Activated gamma-delta T cell treated with anti-CD3 and anti-CD28 coated beads, Interleukin-2, amount 50 U/mL, for 16 hours (primary cell): ENCODE results near the gene XCR1.
A peak's percentile ranks its signal among the peaks of the same experiment; 100 is the strongest.

Experiments used
- DNase-seq: peaks from one replicate; pipeline ENCODE4 v3.0.0-alpha.2; 2020; ENCODE audit warnings: low read depth

Gene XCR1

DNA sequence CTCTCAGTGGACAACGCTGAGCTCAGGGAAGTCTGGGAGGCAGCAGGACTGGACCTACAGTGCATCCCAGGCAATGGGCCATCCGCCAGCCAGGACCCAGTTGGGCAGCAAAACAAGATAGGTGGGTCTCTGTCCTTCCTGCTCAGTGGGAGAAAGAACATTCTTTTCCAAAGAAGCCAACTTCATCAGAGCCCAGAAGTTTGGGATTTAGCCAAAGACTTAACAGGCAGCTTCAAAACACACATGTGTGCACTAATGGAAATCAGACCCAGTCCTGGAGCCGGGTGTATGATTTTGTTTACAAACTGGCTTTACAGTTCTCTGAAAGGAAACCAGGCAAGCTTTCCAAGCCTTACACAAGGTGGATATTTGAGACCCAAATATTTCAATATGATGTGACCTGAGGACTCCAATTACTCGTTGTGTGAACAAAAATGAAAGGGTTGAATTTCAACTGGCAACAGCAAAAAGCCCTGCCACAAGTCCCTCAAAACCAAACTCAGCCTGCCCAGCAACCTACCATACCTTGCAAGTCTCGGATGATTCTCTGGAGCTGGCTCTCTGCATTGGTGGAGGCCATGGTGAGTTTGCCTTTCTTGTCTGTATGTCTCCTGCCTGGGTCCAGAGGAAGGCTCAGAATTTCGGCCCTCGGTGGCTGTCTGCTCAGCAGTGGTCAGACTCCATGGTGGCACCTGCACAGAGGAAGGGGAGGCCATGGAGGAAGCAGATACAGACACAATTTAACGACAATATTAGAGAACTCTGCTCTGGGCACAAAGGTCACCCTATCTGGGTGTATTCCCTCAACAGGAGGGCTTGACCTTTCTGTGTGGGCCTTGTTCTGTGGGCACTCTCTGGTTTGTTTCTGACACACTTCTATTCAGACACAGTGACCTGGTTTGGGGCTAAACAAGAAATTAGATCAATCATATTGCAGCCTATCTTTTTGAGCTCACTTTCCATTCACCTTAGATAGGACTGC lies 42.7 kb downstream of the XCR1 start:
- no peak for DNase-seq

- DNase-seq, result no peak
Measured at GRCh38 chr3:45983770-45984169, 43.5 kb downstream of the XCR1 start.

DNA sequence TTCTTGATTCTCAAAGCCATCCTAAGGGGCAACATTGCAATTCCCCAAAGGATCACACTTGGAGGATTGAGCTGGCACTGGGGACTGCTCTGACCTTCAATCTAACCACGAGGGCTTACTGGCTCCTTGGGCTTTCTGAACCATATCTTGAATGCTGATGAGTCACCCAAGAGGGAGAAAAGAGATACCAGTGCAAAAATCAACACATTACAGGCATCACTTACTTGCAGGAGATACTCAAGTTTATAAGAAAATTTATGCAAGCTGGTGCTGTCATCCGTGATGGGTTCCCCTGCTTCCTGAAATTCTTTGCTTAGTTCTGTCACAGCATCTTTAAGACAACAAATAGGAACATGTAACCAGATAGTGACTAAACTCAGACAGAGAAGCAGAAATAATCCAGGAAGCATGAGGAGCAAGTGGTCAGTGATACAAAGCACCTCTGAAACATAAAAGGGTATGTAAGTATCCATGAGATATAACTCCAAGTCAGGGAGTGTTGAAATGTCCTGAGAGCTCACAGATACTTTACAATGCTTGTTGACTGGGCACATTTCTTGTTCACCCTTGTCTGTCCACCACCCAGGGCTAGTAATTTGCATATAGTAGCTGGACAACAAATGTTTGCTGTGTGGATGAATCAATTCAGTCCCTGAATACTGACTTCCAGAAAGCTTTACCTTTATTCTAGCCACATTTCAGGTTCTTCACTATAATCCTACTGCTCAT lies 45.8 kb downstream of the XCR1 start:
- DNase-seq, result no peak

DNA sequence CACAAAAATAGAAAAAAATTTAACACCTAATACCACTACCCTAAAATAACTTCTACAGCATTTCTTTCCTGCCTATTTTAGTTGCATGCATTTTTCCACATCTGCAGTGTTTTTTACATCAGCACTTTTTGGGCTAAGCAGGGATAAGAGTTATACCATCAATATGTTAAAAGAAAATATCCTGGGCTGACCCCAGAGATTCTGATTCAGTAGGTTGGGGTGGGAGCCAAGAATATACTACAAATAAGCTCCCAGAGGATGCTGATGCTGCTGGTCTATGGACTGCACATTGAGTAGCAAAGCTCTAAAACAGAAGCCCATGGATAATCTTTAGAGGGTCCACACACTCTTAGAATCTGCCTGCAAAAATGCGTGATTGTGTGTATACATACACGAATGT lies 46.5 kb downstream of the XCR1 start:
- DNase-seq, result no peak

DNA sequence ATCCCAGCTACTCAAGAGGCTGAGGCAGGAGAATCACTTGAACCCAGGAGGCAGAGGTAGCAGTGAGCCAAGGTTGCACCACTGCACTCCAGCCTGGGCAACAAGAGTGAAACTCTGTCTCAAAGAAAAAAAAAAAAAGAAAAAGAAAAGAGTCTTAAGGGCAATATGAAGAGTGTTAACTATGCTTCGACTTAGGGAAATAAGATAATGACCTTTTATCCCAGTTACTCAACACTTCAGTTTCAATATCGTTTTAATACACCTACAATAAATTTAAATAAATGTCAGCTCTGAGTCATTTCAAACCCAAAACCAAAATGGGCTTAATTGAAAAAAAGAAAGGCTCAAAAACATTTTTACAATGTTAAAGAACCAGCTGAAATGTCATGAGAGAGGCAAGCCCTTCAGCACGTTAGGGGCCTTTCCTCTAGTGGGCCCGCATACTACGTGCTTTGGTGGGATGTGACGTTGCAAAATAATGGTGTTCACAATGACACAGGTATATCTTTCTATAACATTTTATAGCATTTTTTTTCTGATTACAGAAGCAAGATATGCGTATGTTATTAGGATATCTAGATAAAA lies 47.0 kb downstream of the XCR1 start:
- no peak for DNase-seq

- no peak for DNase-seq
Measured at GRCh38 chr3:45979378-45979777, 47.9 kb downstream of the XCR1 start.

GRCh38 chr3:45978006-45978761 lies 49.1 kb downstream of the XCR1 start:
- DNase-seq, result no peak

DNA sequence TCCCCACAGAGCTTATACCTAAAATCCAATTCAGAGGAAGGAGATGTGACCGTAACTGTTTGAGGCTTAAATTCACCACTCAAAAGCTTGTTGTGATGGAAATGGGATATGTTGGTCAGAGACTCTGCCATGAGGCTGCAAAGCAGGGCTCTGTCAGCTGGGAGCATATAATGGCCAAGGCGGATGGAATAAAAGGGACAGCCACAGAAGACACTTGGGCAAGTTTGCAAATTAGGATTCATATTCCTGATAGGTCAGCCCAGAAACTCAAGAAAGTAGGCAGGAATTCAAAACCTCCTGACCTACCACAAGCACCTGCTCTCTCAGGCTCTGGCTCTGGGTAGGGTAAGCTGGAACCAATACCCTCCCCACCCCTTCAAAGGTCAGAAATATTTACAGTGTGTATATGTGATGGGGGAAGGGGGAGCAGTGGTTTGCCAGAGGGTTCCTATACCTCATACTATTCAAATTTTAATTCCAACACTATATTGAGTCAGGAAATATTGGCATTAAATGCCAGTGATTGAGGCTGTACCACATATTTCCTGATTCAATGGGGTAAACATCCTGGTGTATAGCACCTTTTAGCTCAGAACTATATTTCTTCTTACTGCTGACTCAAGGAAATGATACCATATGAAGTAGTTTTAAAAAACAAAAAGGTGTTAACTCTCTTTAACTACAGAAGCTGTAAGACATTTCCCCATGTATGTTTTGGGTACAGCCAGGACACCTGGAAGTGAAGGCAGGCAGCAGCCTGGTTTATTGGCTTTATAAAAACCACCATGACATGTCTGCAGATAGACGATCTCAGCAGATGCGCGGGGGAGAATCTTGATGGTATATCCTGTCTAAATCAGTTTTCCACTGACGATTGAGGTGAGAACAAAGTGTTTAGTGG lies 50.8 kb downstream of the XCR1 start:
- DNase-seq, result peak; percentile 28

DNA sequence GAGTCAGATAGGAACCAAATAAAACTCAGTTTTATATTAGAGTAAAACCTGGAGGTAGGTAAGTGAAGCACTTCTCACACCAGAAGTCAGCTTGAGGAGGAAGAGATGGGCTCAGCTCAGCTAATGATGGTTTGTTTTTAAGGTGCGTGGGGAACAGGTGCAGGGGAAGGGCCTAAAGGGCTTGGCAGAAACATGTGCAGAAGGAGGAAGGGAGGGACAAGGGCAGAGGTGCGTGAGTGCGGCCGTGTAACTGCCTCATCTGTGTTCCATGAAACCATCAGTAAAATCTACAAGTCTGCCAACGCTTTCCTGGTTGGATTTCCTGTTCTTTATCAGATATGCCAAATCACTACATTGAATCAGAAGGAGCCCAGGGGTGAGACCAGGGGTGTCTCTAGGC lies 51.6 kb downstream of the XCR1 start:
- DNase-seq, result no peak

GRCh38 chr3:45974686-45975085 lies 52.6 kb downstream of the XCR1 start:
- no peak for DNase-seq

DNA sequence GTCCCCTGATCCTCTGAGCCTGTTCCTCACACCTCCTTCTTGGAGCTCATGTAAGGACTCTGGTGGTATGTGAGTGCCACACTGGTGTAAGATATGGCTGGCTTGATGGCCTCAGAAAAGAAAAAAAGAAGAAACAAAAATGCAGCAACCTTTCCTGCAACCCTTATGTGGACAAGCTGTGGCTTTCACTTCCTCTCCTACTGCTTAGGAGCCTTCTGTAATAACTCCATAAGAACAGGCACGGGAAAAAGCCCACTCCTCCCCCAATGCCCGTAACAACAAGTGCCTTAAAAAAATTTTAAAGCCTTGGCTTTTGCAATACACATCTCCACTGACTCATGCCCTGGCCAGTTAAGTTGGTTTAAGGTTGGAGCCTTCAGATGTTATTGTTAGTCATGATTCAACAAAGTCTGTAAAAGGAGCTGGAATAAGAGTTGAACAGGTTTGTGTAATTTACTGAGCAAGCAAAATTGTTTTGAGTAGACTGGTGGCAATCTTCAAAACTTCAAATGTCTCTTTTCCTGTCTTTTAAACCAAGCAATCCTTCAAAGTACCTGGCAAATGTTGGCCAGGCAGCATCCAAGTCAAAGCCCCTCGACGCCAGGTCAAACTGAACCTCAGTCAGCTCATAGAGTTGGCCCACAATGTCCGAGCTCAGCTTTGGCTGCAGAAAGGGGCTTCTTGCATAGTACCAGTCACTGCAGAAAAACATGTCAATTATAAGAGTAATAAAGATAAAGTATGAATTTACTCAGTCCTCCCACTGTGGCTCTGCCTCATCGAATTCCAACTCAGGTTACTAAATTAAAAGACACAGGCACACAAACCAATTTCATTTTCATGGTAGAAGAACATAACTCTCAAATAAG lies 54.5 kb downstream of the XCR1 start:
- no peak for DNase-seq

GRCh38 chr3:45969953-45970352 lies 57.3 kb downstream of the XCR1 start:
- no peak for DNase-seq

DNA sequence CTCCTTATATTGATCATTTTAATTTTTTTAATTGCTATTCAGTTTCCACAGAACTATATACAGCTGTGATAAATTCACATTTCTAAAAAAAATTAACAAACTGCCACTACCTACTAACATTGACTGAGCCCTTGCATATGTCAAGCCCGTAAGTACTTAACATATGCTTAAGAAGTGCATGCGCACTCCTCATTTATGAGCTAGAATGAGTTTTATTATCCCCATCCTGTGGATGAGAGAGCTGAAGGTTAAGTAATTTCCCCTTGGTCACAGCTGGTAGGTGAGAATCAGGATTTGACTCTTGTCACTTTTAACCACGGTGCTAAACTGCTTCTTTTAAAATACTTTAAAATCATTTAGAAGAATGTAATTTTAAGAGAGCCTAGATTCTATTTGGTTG lies 58.2 kb downstream of the XCR1 start:
- DNase-seq, result no peak

DNA sequence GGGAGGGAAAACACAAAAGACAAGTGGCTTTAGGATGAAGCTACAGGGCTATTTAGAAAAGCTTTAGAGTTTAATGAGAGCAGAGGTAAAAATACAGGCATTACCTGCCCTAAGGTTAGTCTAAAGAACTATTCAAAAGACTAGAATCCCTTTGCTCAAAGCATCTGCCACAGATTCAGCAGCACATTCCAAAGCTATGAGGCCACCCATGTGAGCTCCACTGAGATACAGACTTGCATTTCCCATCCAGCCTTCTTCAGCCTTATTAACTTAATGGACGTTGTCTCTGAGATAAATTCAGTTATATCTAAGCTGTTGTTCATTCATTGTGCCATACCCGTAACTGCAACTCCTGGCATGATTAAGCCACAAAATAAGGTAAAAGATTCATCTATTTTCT lies 58.6 kb downstream of the XCR1 start:
- no peak for DNase-seq

DNA sequence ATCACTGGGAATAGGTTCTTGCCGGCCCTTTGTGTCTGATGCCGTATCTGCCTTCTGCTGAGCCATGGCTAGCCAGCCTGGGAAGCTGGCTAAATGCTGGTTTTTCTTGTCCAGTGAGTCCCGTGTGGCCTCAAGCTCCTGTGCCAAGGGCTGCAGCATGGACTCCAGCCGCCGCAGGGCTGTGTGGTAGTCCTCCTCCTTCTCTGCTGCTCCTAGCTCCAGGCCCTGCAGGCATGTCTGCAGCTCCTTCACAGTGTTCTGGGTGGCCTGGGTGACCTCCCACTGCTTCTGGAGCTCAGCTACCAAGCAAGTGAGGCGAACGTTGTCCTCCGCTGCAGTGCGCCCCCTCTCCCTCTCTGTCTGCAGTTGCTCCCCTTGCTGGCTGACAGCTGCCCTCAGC lies 59.1 kb downstream of the XCR1 start:
- DNase-seq, result no peak

- DNase-seq, result no peak
Measured at GRCh38 chr3:45967724-45968123, 59.6 kb downstream of the XCR1 start.
